ENCODE measurements around the gene RCSD1. TPM values are rescaled to one million over a fixed set of nuclear protein-coding genes. Genes with fewer than 3 reads are reported as not detected.
A peak's percentile ranks its signal among the peaks of the same experiment; 100 is the strongest.

Gene RCSD1
- total RNA-seq, 1 experiment from 2014 or later, result not detected

GRCh38 chr1:167643441-167643840 lies 13.4 kb downstream of the RCSD1 start:
- no peak for DNase-seq (ENCODE audit: low spot score)

- no peak for DNase-seq (ENCODE audit: low spot score)
Measured at GRCh38 chr1:167644551-167644950, 14.5 kb downstream of the RCSD1 start.

GRCh38 chr1:167645140-167645541 lies 15.1 kb downstream of the RCSD1 start:
- DNase-seq (ENCODE audit: low spot score), result no peak

GRCh38 chr1:167645625-167646414 lies 15.8 kb downstream of the RCSD1 start:
- DNase-seq (ENCODE audit: low spot score), result no peak

- no peak for DNase-seq (ENCODE audit: low spot score)
Measured at GRCh38 chr1:167648252-167648849, 18.3 kb downstream of the RCSD1 start.

- DNase-seq (ENCODE audit: low spot score), result no peak
Measured at GRCh38 chr1:167648978-167649744, 19.1 kb downstream of the RCSD1 start.

GRCh38 chr1:167650269-167651160 lies 20.5 kb downstream of the RCSD1 start:
- DNase-seq (ENCODE audit: low spot score), result no peak

- no peak for DNase-seq (ENCODE audit: low spot score)
Measured at GRCh38 chr1:167651161-167651693, 21.2 kb downstream of the RCSD1 start.

GRCh38 chr1:167654975-167655575 lies 25.0 kb downstream of the RCSD1 start:
- DNase-seq (ENCODE audit: low spot score), result no peak

- no peak for DNase-seq (ENCODE audit: low spot score)
Measured at GRCh38 chr1:167656657-167657056, 26.6 kb downstream of the RCSD1 start.

GRCh38 chr1:167658574-167659328 lies 28.7 kb downstream of the RCSD1 start:
- DNase-seq (ENCODE audit: low spot score), result peak; percentile 22

- peak; percentile 25 for DNase-seq (ENCODE audit: low spot score)
Measured at GRCh38 chr1:167659450-167659849, 29.4 kb downstream of the RCSD1 start.

- DNase-seq (ENCODE audit: low spot score), result no peak
Measured at GRCh38 chr1:167659881-167660280, 29.8 kb downstream of the RCSD1 start.

GRCh38 chr1:167661527-167662426 lies 31.7 kb downstream of the RCSD1 start:
- peak; percentile 53 for DNase-seq (ENCODE audit: low spot score)

GRCh38 chr1:167663002-167663772 lies 33.2 kb downstream of the RCSD1 start:
- peak; percentile 21 for DNase-seq (ENCODE audit: low spot score)

GRCh38 chr1:167665469-167665868 lies 35.4 kb downstream of the RCSD1 start:
- no peak for DNase-seq (ENCODE audit: low spot score)

GRCh38 chr1:167666416-167666815 lies 36.4 kb downstream of the RCSD1 start:
- no peak for DNase-seq (ENCODE audit: low spot score)

GRCh38 chr1:167667536-167667935 lies 37.5 kb downstream of the RCSD1 start:
- no peak for DNase-seq (ENCODE audit: low spot score)

Data from H4 (cell line).